Vagina (tissue), 2 donors: Measurements from ENCODE around the gene MS4A1. TPM values are rescaled to one million over a fixed set of nuclear protein-coding genes. Genes with fewer than 3 reads are reported as not detected.
"Not testable (repeated sequence)": the region's sequence is repeated elsewhere in the genome, so short reads cannot be mapped to it uniquely, and the experiment has no call there.

Source experiments
- DNase-seq, 2 donors: peaks; one replicate each; pipeline ENCODE4 v3.0.0-alpha.2; 2017; ENCODE audit errors: extremely low spot score in 2 of 2
- H3K27ac ChIP-seq: fragments of 200-600 bp; sonication (generic); one replicate; pipeline ENCODE4 v1.5.1; 2019
- H3K27me3 ChIP-seq: fragments of 200-600 bp; sonication (generic); one replicate; pipeline ENCODE4 v1.5.1; 2019
- H3K36me3 ChIP-seq, 2 donors: fragments of 200-600 bp; sonication (generic); one replicate each; pipeline ENCODE4 v1.5.1; 2017 to 2019
- H3K4me1 ChIP-seq: fragments of 200-600 bp; sonication (generic); one replicate; pipeline ENCODE4 v1.5.1; 2019
- H3K4me3 ChIP-seq, 2 donors: fragments of 200-600 bp; sonication (generic); 1 replicate in 1 of 2; 2 replicates in 1 of 2; pipeline ENCODE4 v1.5.1; 2016 to 2019
- H3K9me3 ChIP-seq: fragments of 200-600 bp; sonication (generic); one replicate; pipeline ENCODE4 v1.5.1; 2019
- CTCF ChIP-seq, 3 experiments: fragments of 450-650 bp in 2 of 3; fragments of 200-600 bp in 1 of 3; sonication (generic) in 1 of 3; IDR thresholded peaks; one replicate each; pipeline ENCODE4 v1.5.1; 2017 to 2019; ENCODE audit warnings: antibody characterized with exemption in 3 of 3, mild to moderate bottlenecking in 2 of 3, moderate library complexity in 2 of 3
- POLR2A ChIP-seq, 2 donors: fragments of 450-650 bp; IDR thresholded peaks; one replicate each; pipeline ENCODE4 v1.6.1; 2017; ENCODE audit warnings: antibody characterized with exemption in 2 of 2, mild to moderate bottlenecking in 2 of 2, moderate library complexity in 2 of 2
- POLR2AphosphoS5 ChIP-seq, 2 donors: sonication (generic); formaldehyde crosslinking; IDR thresholded peaks; one replicate each; pipeline ENCODE4 v1.9.0; 2017; ENCODE audit warnings: antibody characterized with exemption in 2 of 2, mild to moderate bottlenecking in 2 of 2, low read depth in 1 of 2; ENCODE audit not compliant: insufficient read depth in 1 of 2
- intact Hi-C: fragments of 100-400 bp; cut with DNase I; formaldehyde crosslinking; loops from one replicate; pipeline ENCODE4 v1.15.1; 2023
- total RNA-seq: library from RNA; depleted of rRNA; stranded (reverse); fragments of >200 nt; gene quantifications from one replicate; pipeline ENCODE4 v1.2.3, GENCODE V29; 2016

Gene MS4A1
- total RNA-seq, 1 donor from 2014 or later = not detected

DNA sequence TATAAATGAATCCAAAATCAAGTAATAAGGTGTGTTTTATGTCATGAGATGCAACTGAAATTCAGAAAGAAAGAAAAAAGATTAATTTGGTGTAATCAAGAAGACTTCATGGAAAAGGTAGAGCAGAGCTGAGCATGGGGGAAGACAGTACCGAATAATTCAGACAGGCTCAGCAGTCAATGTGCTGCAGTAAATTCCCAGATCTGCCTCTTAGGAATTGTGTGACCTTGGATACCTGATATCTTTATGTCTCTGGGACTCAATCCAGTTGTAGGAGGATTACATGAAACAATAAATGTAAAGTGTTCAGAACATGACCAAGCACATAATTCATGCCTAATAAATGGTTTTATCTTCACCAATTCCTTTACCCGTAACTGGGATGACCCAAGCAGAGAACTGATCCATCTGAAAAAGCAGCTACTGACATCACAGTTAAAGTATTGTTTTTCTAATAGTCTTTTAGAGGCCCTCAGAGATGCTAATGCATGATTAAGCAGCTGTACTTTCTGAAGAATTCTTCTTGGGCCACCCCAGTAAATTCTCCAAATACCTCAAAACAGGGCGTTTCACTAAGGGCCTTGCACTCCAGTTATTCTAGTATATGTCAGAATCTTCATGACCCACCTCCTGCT, 44.7 kb downstream of the MS4A1 start:
- no peak for TF ChIP-seq POLR2AphosphoS5 (IDR thresholded peaks at IDR 0.05; ENCODE audit: insufficient read depth in 1 of 2, low read depth in 1 of 2)
- no peak for TF ChIP-seq CTCF (IDR thresholded peaks at IDR 0.05)
- no peak for TF ChIP-seq POLR2A (IDR thresholded peaks at IDR 0.05)
- Histone ChIP-seq H3K4me3 (no peak overlapping the region), H3K27me3 (no peaks in the 10 kb centered on the region), H3K9me3 (no peaks in the 10 kb centered on the region), H3K36me3 (no peaks in the 10 kb centered on the region), H3K4me1 (no peaks in the 10 kb centered on the region), H3K27ac (no peak overlapping the region)
- no peak for DNase-seq
- intact Hi-C loops = no loop called here

GRCh38 chr11:60502221-60502775, 46.7 kb downstream of the MS4A1 start:
- intact Hi-C loops = no loop called here
- Histone ChIP-seq H3K4me1 (no peaks in the 10 kb centered on the region), H3K27me3 (no peaks in the 10 kb centered on the region), H3K27ac (no peak overlapping the region), H3K36me3 (no peaks in the 10 kb centered on the region), H3K4me3 (no peak overlapping the region), H3K9me3 (no peaks in the 10 kb centered on the region)
- TF ChIP-seq POLR2AphosphoS5 (IDR thresholded peaks at IDR 0.05; ENCODE audit: insufficient read depth in 1 of 2, low read depth in 1 of 2) (no peak), CTCF (IDR thresholded peaks at IDR 0.05) (no peak), POLR2A (IDR thresholded peaks at IDR 0.05) (no peak)
- no peak for DNase-seq

GRCh38 chr11:60504219-60504905, 48.7 kb downstream of the MS4A1 start:
- TF ChIP-seq POLR2AphosphoS5 (IDR thresholded peaks at IDR 0.05; ENCODE audit: insufficient read depth in 1 of 2, low read depth in 1 of 2) (no peak), POLR2A (IDR thresholded peaks at IDR 0.05) (no peak), CTCF (IDR thresholded peaks at IDR 0.05) (no peak)
- intact Hi-C loops = no loop called here
- H3K4me1 ChIP-seq = no peaks in the 10 kb centered on the region
- no peaks in the 10 kb centered on the region for H3K9me3 ChIP-seq
- H3K27ac ChIP-seq = no peak overlapping the region
- no peak for DNase-seq
- no peaks in the 10 kb centered on the region for H3K27me3 ChIP-seq
- no peaks in the 10 kb centered on the region for H3K36me3 ChIP-seq
- H3K4me3 ChIP-seq = no peak overlapping the region

DNA sequence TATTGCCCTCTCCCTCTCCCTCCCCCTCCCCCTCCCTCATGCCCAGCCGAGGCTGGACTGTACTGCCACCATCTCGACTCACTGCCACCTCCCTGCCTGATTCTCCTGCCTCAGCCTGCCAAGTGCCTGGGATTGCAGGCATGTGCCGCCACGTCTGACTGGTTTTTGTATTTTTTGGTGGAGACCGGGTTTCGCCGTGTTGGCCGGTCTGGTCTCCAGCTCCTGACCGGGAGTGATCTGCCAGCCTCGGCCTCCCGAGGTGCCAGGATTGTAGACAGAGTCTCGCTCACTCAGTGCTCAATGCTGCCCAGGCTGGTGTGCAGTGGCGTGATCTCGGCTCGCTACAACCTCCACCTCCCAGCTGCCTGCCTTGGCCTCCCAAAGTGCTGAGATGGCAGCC, 54.0 kb downstream of the MS4A1 start:
- H3K36me3 ChIP-seq, intact Hi-C loops, H3K4me1 ChIP-seq, H3K9me3 ChIP-seq, H3K27me3 ChIP-seq, DNase-seq, H3K27ac ChIP-seq, H3K4me3 ChIP-seq: not testable (repeated sequence)

DNA sequence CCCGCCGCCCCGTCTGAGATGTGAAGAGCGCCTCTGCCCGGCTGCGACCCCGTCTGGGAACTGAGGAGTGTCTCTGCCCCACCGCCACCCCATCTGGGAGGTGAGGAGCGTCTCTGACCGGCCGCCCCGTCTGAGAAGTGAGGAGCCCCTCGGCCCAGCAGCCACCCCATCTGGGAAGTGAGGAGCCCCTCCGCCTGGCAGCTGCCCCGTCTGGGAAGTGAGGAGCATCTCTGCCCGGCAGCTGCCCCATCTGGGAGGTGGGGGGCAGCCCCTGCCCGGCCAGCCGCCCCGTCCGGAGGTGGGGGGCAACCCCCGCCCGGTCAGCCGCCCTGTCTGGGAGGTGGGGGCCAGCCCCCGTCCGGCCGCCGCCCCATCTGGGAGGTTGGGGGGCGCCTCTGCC, 54.6 kb downstream of the MS4A1 start:
- H3K4me1 ChIP-seq, H3K9me3 ChIP-seq, H3K27me3 ChIP-seq, intact Hi-C loops, DNase-seq, H3K4me3 ChIP-seq, H3K27ac ChIP-seq, H3K36me3 ChIP-seq: not testable (repeated sequence)

GRCh38 chr11:60511393-60511792, 55.7 kb downstream of the MS4A1 start:
- Histone ChIP-seq H3K4me1 (no peaks in the 10 kb centered on the region), H3K27me3 (no peaks in the 10 kb centered on the region), H3K27ac (no peak overlapping the region), H3K9me3 (no peaks in the 10 kb centered on the region), H3K36me3 (no peaks in the 10 kb centered on the region), H3K4me3 (no peak overlapping the region)
- DNase-seq = no peak
- TF ChIP-seq POLR2AphosphoS5 (IDR thresholded peaks at IDR 0.05; ENCODE audit: insufficient read depth in 1 of 2, low read depth in 1 of 2) (no peak), POLR2A (IDR thresholded peaks at IDR 0.05) (no peak), CTCF (IDR thresholded peaks at IDR 0.05) (no peak)
- intact Hi-C loops = no loop called here
